NCI-H2029 treated with DMSO at 0.1 percent for 48 hours (cell line): ENCODE data around the gene GLIS1.
A peak's percentile ranks its signal among the peaks of the same experiment; 100 is the strongest.

ENCODE experiments used
- DNase-seq: peaks from one replicate; lab custom pipeline; 2025; lab: John Stamatoyannopoulos, UW

Gene GLIS1

DNA sequence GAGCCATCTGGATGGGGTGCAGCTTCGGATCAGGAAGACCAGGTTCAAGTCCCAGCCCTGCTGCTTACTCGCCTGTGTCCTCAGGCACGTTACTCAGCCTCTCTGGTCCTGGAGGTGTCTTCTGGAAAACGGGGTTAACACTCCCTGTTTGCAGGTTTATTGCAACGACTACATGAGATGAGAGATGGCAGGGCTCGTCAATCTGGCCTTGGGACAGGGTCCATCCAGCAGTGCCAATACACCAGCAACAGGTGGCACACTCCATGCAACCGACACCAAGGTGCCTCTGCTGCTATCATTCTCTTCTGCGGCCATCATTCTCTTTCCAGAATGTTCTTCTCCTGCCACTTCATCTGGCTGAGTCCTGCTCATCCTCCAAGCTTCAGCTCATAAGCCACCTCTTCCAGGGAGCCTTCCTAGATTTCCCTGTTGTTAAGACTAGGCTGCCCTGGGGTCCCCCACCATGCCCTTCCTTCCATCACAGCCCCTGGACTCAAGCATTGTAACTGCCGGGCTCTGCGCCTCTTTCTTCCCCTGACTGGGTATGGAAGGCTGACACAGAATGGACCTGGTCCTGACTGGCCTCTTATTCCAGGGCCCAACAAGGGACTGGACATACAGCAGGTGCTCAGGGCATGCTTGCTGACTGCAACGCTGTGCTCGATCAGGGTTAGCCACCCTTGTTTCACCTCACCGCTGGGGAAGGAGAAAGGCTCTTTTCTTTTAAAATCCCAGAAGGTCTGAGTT, 192.4 kb downstream of the GLIS1 start:
- DNase-seq: no peak

- DNase-seq: peak; percentile 28
Observed at GRCh38 chr1:53545663-53546408, 193.1 kb downstream of the GLIS1 start.

GRCh38 chr1:53544728-53545515, 194.0 kb downstream of the GLIS1 start:
- DNase-seq: no peak

DNA sequence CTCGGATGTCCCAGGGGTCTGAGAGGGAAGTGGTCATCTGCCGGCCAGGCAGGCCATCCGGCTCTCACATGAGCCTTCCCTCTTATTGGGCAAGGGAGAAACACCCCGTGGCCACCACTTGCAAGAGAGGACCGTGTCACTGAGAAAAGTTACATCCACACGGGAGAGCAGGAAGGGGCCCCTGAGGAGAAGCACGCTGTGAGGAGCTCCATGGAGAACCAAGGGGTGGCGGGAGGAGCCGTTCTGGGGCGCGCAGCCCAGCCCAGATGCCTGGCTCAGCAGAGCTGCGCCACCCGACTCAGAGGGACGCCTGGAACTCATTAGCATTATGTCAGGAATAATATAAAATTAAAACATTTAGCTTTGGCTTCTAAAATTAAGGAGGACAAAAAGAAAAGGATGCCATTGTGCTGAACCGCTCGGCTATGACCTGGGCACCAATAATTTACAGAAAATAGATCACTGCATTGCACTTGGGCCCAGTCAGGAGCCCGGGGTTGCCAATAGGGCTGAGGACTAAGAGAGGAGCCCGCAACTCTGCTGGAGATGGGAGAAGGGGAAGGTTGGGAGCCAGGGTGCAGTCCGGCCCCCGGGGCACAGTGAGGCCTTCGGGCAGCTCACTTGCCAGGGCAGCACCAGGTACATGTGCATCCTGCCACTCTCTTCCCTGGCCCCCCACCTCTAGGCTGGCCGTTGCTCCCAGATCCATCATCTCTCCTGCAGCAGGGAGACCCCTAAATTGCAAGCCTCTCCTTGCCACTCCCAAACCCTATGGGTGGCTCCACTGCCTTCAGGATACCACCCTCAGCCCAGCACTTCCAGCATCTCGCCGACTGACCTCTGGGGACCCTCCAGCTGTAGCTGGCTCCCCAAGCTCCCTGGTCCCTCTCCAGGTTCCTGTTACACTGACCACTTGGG, 194.9 kb downstream of the GLIS1 start:
- DNase-seq: no peak

- no peak for DNase-seq
Observed at GRCh38 chr1:53543130-53543777, 195.7 kb downstream of the GLIS1 start.

GRCh38 chr1:53542551-53542950, 196.4 kb downstream of the GLIS1 start:
- no peak for DNase-seq

- DNase-seq: no peak
Observed at GRCh38 chr1:53541761-53542550, 197.0 kb downstream of the GLIS1 start.

- no peak for DNase-seq
Observed at GRCh38 chr1:53541263-53541625, 197.7 kb downstream of the GLIS1 start.

DNA sequence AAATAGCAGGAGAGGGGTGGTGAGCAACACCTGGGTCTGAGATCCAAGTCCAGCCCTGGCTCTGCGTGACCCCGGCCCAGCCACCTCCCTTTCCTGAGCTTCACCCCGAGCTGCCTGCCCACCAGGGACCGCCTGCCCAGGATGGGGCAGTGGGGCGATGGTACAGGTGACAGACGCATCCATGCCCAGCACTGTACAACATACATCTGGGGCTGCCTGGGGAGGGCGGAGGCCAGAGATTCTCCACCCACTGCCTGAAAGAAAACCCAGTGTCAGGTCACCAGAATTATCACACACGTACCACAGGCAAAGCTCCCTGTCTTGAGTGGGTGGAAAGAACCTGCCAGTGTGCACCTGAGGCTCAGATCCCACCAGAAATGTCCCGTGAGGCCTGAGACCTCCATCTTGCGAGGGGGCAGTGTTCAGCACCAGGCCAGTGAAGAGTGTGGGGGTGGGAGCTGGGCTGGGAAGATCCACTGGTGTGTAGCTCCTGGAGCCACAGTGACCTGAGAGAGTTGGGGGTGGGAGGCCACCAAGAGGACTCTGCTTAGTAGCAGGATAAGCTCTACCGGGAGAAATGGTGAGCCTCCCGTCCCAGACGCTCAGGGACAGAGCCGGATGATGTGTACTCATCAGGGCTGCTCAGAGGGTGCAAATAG, 198.2 kb downstream of the GLIS1 start:
- no peak for DNase-seq

GRCh38 chr1:53539711-53540603, 199.0 kb downstream of the GLIS1 start:
- no peak for DNase-seq

- no peak for DNase-seq
Observed at GRCh38 chr1:53539226-53539625, 199.7 kb downstream of the GLIS1 start.

DNA sequence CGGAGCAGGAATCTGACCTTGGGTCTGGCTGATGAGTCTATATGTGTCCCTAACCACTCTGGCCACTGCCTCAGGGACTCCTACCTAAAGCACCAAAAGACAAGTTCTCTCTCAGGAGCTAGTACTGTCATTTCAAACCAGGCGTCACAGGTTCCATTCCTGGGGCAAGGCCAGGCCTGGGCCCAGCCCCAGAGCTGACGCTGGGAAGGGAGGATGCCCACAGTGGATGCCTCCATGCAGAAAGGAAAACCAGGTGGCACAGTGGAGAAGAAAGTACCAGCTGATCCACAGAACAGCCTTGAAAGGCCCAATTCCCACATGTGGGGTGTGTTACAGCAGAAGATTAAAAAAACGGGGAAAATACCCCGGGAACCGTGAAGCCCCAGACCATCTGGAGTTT, 202.4 kb downstream of the GLIS1 start:
- no peak for DNase-seq

GRCh38 chr1:53535846-53536245, 203.1 kb downstream of the GLIS1 start:
- DNase-seq: no peak

- no peak for DNase-seq
Observed at GRCh38 chr1:53535226-53535625, 203.7 kb downstream of the GLIS1 start.

DNA sequence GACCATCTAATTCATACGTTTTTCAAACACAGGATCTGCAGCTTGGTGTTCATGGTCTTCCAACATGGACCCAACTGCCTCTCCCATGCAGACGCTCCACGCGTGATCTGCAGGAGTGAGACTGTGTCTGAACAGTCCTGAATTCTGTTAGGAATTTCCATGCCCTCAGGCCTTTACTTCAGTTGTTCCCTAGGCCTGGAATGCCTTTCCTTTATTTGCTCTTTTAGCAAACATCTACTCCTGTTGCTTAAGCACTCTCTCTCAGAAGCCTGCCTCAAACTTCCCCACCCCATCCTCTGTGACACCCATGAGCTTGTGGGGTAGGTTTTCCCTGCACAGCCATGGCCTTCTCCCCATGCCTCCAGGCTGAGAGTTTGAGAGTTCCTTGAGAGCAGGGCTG, 206.1 kb downstream of the GLIS1 start:
- no peak for DNase-seq

GRCh38 chr1:53532377-53532776, 206.6 kb downstream of the GLIS1 start:
- no peak for DNase-seq

DNA sequence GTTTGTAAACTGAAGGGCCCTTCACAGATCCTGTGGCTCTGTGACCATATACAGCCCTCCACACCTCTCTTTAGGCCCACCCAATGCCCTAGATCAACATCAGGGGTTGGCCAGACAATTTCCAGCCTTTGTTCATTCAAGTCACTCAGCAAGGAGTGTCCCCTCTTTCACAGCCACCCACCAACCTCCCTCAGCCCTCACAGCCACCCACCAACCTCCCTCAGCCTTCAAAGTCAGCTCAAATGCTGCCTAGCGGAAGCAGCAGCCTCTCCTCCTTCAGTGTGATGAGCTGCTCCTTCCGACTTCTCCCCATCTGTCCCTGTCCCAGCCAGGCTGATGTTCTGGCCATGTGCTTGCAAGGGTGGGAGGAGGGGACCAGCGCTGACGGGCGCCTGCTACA, 208.4 kb downstream of the GLIS1 start:
- no peak for DNase-seq

- no peak for DNase-seq
Observed at GRCh38 chr1:53529555-53529954, 209.4 kb downstream of the GLIS1 start.

- no peak for DNase-seq
Observed at GRCh38 chr1:53527368-53527767, 211.6 kb downstream of the GLIS1 start.
